ENCODE measurements around the gene VWCE.

DNA sequence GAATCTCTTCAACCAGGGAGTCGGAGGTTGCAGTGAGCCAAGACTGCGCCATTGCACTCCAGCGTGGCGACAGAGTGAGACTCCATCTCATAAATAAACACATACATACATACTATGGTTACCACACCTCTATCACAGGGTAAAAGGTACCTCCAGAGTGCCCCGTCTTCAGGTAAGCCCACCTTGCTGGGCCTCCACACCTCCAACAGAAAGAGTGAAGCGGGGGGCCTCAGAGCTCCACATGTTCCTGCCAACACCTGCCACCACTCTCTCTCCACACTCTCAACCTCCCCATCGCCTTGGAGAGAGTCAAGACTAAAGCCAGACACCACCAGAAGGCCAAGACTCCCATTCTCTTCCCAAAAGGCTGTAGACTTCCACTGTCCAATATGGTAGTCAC lies 10.3 kb upstream of the VWCE start:
- TF ChIP-seq, protein P1, sequence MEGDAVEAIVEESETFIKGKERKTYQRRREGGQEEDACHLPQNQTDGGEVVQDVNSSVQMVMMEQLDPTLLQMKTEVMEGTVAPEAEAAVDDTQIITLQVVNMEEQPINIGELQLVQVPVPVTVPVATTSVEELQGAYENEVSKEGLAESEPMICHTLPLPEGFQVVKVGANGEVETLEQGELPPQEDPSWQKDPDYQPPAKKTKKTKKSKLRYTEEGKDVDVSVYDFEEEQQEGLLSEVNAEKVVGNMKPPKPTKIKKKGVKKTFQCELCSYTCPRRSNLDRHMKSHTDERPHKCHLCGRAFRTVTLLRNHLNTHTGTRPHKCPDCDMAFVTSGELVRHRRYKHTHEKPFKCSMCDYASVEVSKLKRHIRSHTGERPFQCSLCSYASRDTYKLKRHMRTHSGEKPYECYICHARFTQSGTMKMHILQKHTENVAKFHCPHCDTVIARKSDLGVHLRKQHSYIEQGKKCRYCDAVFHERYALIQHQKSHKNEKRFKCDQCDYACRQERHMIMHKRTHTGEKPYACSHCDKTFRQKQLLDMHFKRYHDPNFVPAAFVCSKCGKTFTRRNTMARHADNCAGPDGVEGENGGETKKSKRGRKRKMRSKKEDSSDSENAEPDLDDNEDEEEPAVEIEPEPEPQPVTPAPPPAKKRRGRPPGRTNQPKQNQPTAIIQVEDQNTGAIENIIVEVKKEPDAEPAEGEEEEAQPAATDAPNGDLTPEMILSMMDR (IDR thresholded peaks at IDR 0.05), result no peak
- TF ChIP-seq EZH2phosphoT487 (IDR thresholded peaks at IDR 0.05) (no peak), EZH2 (IDR thresholded peaks at IDR 0.05) (no peak)
